HTERT RPE-1 (cell line): ENCODE results near the gene NLGN1.

Source experiments
- in situ Hi-C: fragments of 300-500 bp; cut with MboI; formaldehyde crosslinking; loops from 4 replicates; pipeline ENCODE4 v1.14.3; 2020; ENCODE audit warnings: low sequenced_read_pairs

NLGN1 gene

GRCh38 chr3:173750095-173750494 is 352.6 kb downstream of the NLGN1 start:
- in situ Hi-C loops: no loop called here

GRCh38 chr3:173750591-173750990 is 353.0 kb downstream of the NLGN1 start:
- in situ Hi-C loops: no loop called here

GRCh38 chr3:173753593-173753992 is 356.0 kb downstream of the NLGN1 start:
- in situ Hi-C loops: no loop called here

GRCh38 chr3:173755161-173755560 is 357.6 kb downstream of the NLGN1 start:
- in situ Hi-C loops: no loop called here

- in situ Hi-C loops: no loop called here
These were observed 363.6 kb downstream of the NLGN1 start for GRCh38 chr3:173761161-173761560.

- in situ Hi-C loops: no loop called here
These were observed 365.0 kb downstream of the NLGN1 start for GRCh38 chr3:173762501-173762900.

GRCh38 chr3:173770011-173770410 is 372.5 kb downstream of the NLGN1 start:
- in situ Hi-C loops: no loop called here

GRCh38 chr3:173770796-173771573 is 373.4 kb downstream of the NLGN1 start:
- in situ Hi-C loops: no loop called here

GRCh38 chr3:173773800-173774199 is 376.3 kb downstream of the NLGN1 start:
- in situ Hi-C loops: no loop called here

GRCh38 chr3:173774294-173774693 is 376.8 kb downstream of the NLGN1 start:
- in situ Hi-C loops: no loop called here

- in situ Hi-C loops: no loop called here
These were observed 380.7 kb downstream of the NLGN1 start for GRCh38 chr3:173778251-173778650.

GRCh38 chr3:173780067-173780466 is 382.5 kb downstream of the NLGN1 start:
- in situ Hi-C loops: no loop called here

GRCh38 chr3:173785004-173785403 is 387.5 kb downstream of the NLGN1 start:
- in situ Hi-C loops: no loop called here

- in situ Hi-C loops: no loop called here
These were observed 392.1 kb downstream of the NLGN1 start for GRCh38 chr3:173789530-173790162.

- in situ Hi-C loops: no loop called here
These were observed 396.4 kb downstream of the NLGN1 start for GRCh38 chr3:173793963-173794362.

GRCh38 chr3:173796405-173796804 is 398.9 kb downstream of the NLGN1 start:
- in situ Hi-C loops: no loop called here

- in situ Hi-C loops: no loop called here
These were observed 399.3 kb downstream of the NLGN1 start for GRCh38 chr3:173796890-173797289.

GRCh38 chr3:173799060-173799816 is 401.7 kb downstream of the NLGN1 start:
- in situ Hi-C loops: no loop called here

- in situ Hi-C loops: no loop called here
These were observed 402.6 kb downstream of the NLGN1 start for GRCh38 chr3:173800154-173800553.

GRCh38 chr3:173814809-173815208 is 417.3 kb downstream of the NLGN1 start:
- in situ Hi-C loops: no loop called here

GRCh38 chr3:173819368-173819767 is 421.8 kb downstream of the NLGN1 start:
- in situ Hi-C loops: no loop called here
